ENCODE results near the gene CPNE4. TPM values are rescaled to one million over a fixed set of nuclear protein-coding genes. Genes with fewer than 3 reads are reported as not detected.
"Not testable (repeated sequence)": the region's sequence is repeated elsewhere in the genome, so short reads cannot be mapped to it uniquely, and the experiment has no call there.

CPNE4 gene
- total RNA-seq, 1 donor from 2014 or later, result 34.5 TPM

GRCh38 chr3:131537531-131537930 lies 497.3 kb downstream of the CPNE4 start:
- intact Hi-C loops (cut with micrococcal nuclease), result no loop called here
- ATAC-seq (no peak), DNase-seq (no peak)

DNA sequence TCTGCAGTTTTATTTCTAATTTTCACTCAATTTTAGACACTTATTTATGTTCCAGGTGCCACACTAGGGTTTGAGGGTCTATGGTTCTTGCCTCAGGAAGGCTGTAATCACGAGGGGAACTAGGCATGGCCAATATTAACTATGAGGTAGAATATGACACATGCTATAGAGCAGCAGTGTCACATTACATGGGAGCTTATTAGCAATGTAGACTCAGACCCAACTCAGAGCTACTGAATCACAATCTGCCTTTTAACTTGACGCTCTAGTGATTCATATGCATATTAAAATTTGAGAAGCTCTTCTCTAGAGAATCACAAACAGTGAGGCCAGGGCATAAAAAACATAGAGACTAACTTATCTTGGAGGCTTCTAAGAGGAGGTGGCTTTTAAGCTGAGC lies 499.2 kb downstream of the CPNE4 start:
- no peak for DNase-seq
- intact Hi-C loops (cut with micrococcal nuclease), result no loop called here
- ATAC-seq, result no peak

GRCh38 chr3:131535131-131535530 lies 499.7 kb downstream of the CPNE4 start:
- intact Hi-C loops (cut with micrococcal nuclease), result no loop called here
- ATAC-seq (no peak), DNase-seq (no peak)

- intact Hi-C loops (cut with micrococcal nuclease), result no loop called here
- no peak for ATAC-seq
- DNase-seq, result no peak
Observed at GRCh38 chr3:131532645-131533044, 502.2 kb downstream of the CPNE4 start.

DNA sequence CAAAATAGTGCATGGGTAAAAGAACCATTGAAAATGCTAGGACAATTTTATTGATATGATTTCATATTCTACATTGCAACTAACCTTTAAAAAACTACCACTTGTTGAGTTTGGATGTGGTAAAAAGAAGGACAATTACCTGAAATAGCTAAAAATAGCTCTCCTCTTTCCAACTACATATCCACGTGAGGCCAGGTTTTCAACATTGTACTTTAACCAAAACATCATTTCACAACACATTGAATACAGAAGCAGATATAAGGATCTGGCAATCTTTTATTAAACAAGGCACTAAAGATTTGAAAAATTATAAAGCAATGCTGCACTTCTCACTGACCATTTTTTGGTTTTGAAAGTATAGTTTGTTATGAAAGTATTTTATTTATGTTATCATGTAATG lies 504.0 kb downstream of the CPNE4 start:
- intact Hi-C loops (cut with micrococcal nuclease), result no loop called here
- ATAC-seq, result no peak
- no peak for DNase-seq

DNA sequence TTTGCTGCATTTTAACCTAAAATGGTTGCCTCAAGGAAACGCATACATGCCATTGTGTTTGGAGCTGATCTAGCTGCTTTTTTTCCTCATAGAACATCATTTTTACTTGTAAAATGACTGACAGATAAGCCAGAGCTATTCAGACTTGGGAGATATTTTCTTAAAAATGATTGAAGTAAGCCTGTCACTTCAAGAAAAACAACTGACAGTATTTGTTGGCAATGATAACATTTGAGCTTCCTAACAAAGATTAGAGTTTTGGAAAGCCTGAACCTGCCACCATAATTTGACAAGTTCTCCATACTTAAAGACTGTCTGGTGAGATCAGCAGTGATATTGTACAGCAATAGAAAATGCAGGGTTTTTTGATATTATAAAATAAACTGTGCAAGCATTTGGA lies 504.4 kb downstream of the CPNE4 start:
- no peak for DNase-seq
- ATAC-seq, result no peak
- intact Hi-C loops (cut with micrococcal nuclease), result no loop called here

DNA sequence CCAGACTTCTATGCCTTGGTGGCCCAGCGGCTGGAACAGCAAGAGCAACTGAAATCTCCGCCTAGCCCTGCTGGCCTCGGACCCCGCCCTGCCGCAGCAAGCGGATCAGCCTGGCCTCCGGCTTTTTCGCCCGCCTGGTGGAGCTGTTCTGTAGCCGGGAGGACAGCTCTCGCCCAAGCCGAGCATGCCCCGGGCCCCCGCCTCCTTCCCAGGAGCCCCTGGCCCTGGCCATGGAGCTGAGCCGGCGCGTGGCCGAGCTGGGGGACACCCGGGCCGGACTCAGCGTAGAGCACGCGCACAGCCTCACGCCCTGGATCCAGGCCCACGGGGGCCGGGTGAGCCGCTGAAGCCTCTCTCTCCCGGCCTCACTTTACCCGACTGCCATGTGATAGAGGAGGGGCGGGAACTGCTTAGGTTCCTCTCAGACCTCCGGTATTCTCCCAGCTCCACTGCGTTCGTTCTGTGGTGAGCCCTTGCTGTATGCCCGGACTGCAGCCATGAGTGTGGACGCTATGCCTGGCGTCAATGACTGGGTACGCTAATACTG lies 507.9 kb downstream of the CPNE4 start:
- ATAC-seq (peak; percentile 94), DNase-seq (peak; percentile 74)
- intact Hi-C loops (cut with micrococcal nuclease), result no loop called here

GRCh38 chr3:131518680-131519079 lies 516.1 kb downstream of the CPNE4 start:
- intact Hi-C loops (cut with micrococcal nuclease), result no loop called here
- no peak for ATAC-seq
- DNase-seq, result no peak

GRCh38 chr3:131505421-131505820 lies 529.4 kb downstream of the CPNE4 start:
- ATAC-seq (no peak), DNase-seq (no peak)
- intact Hi-C loops (cut with micrococcal nuclease), result no loop called here

DNA sequence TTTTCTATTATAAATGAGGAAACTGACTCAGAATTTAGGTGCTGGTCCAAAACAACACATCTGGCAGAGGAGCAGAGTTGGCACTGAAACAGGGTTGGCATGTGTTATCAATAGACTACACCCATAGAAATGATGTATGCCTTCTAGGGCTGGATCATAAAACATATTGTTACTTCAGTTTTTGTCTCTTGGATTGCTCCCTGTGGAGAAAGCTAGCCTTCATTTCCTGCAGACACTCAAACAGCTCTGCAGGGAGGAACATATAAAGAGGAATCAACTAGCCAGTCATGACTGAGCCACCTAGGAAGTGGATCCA lies 531.5 kb downstream of the CPNE4 start:
- intact Hi-C loops (cut with micrococcal nuclease), result no loop called here
- peak; percentile 16 for ATAC-seq
- no peak for DNase-seq

GRCh38 chr3:131502530-131503319 lies 532.1 kb downstream of the CPNE4 start, which contains the start of gene MRPL3:
Gene MRPL3, minus strand, starts transcription at chr3:131502971. Its CDS starts 150 bp downstream, at chr3:131502821.
- intact Hi-C loops (cut with micrococcal nuclease), result no loop called here
- peak; percentile 99 for ATAC-seq
- peak; percentile 90 for DNase-seq

GRCh38 chr3:131501949-131502348 lies 532.9 kb downstream of the CPNE4 start:
- no peak for DNase-seq
- intact Hi-C loops (cut with micrococcal nuclease), result no loop called here
- no peak for ATAC-seq

DNA sequence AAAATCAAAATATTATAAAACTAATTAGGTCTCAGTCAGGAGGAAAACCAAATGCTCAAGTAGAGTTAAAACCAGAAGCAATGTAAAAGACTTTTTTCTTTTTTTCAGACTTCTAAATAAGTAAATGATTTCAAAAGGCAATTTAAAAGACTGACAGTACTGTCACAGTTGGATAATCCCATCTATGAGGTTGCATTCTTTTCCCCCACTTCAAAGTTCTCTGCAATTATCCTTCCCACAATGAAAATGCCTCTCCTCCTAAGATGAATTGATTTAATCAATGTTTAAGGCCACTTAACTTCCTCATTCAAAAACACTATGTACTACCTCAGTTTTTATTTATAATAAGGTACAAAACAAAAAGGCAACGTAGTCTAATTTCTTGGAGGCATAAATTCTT lies 540.1 kb downstream of the CPNE4 start:
- no peak for ATAC-seq
- DNase-seq, result no peak
- intact Hi-C loops (cut with micrococcal nuclease), result no loop called here

- DNase-seq, result no peak
- ATAC-seq, result no peak
- intact Hi-C loops (cut with micrococcal nuclease), result no loop called here
Observed at GRCh38 chr3:131491775-131492174, 543.0 kb downstream of the CPNE4 start.

DNA sequence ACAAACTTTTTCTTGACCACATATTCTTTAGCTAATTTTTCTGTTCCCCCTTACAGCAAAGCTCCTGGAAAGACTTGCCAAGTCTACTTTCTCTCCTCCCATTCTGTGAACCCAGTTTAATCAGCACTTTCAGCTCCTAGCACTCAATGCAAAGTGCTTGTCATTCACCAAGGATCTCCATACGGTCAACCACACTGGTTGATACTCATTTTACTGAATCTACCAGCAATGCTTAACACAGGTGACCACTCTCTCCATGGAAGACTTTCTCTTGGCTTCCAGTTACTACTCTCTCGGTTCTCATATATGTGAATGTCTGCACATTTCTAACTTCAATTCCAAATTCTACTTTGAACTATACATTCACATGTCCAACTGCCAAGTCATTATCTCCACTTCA lies 543.7 kb downstream of the CPNE4 start:
- no peak for ATAC-seq
- intact Hi-C loops (cut with micrococcal nuclease), result no loop called here
- no peak for DNase-seq

DNA sequence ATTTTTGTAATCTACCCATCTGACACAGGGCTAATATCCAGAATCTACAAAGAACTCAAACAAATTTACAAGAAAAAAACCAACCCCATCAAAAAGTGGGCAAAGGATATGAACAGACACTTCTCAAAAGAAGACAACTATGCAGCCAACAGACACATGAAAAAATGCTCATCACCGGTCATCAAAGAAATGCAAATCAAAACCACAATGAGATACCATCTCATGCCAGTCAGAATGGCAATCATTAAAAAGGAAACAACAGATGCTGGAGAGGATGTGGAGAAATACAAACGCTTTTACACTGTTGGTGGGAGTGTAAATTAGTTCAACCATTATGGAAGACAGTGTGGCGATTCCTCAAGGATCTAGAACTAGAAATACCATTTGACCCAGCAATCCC lies 548.3 kb downstream of the CPNE4 start:
- DNase-seq; ATAC-seq; intact Hi-C loops (cut with micrococcal nuclease): not testable (repeated sequence)

GRCh38 chr3:131485119-131485518 lies 549.7 kb downstream of the CPNE4 start:
- ATAC-seq (no peak), DNase-seq (no peak)
- intact Hi-C loops (cut with micrococcal nuclease), result no loop called here

DNA sequence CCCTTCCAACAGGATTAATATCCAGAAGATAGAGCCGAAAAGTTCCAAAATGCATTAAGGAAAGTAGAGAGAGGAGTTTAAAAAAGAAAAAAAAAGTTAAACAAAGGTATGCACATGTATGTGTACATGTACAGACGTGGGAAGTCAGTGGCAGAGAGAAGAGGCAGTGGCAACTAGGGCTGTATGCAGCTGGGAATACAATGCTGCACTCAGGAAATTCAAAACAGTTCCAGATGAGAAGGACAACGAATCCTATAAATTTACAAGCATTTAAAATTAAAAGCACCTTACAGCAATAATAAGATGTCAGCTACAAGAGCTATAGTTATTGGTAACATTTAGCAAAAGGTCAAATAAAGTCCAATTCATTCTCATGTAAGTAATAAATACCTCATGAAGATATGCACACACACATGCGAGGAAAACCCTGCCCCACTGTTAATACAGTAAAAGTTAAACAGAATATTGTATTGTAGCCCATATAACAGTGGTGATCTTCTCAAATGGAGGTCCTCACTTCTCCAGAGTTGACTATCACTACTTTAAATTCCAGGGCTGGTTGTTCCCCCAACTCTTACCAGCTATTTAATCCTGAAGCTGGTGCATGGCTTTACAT lies 550.2 kb downstream of the CPNE4 start:
- ATAC-seq (no peak), DNase-seq (no peak)
- intact Hi-C loops (cut with micrococcal nuclease), result no loop called here

Data from left ventricle myocardium superior (tissue), 1 donor.